Measurements from ENCODE around the gene LRRTM4.

The LRRTM4 gene

GRCh38 chr2:77395011-77395410, 127.2 kb downstream of the LRRTM4 start:
- Histone ChIP-seq H3K9ac (ENCODE audit: low read length) (no peak overlapping the region), H3K9me3 (ENCODE audit: low read length) (no peaks in the 10 kb centered on the region), H3K4me1 (ENCODE audit: insufficient read depth, low read length) (no peaks in the 10 kb centered on the region), H3K4me3 (ENCODE audit: low read depth in 1 of 2, low read length in 2 of 2) (no peak overlapping the region), H3K36me3 (ENCODE audit: insufficient read depth, low read length) (no peaks in the 10 kb centered on the region), H3K27ac (ENCODE audit: low read depth, low read length) (no peak overlapping the region), H3K27me3 (ENCODE audit: control insufficient read depth in 1 of 2, insufficient read depth in 2 of 2, low read length in 2 of 2) (no peaks in the 10 kb centered on the region)

- no peaks in the 10 kb centered on the region for H3K9me3 ChIP-seq (ENCODE audit: low read length)
- H3K27ac ChIP-seq (ENCODE audit: low read depth, low read length) = no peak overlapping the region
- no peak overlapping the region for H3K4me3 ChIP-seq (ENCODE audit: low read depth in 1 of 2, low read length in 2 of 2)
- no peaks in the 10 kb centered on the region for H3K36me3 ChIP-seq (ENCODE audit: insufficient read depth, low read length)
- H3K27me3 ChIP-seq (ENCODE audit: control insufficient read depth in 1 of 2, insufficient read depth in 2 of 2, low read length in 2 of 2) = no peaks in the 10 kb centered on the region
- no peak overlapping the region for H3K9ac ChIP-seq (ENCODE audit: low read length)
- no peaks in the 10 kb centered on the region for H3K4me1 ChIP-seq (ENCODE audit: insufficient read depth, low read length)
Observed at GRCh38 chr2:77391119-77391518, 131.1 kb downstream of the LRRTM4 start.

GRCh38 chr2:77387324-77387723, 134.9 kb downstream of the LRRTM4 start:
- H3K36me3 ChIP-seq (ENCODE audit: insufficient read depth, low read length) = no peaks in the 10 kb centered on the region
- no peak overlapping the region for H3K27ac ChIP-seq (ENCODE audit: low read depth, low read length)
- no peak overlapping the region for H3K9ac ChIP-seq (ENCODE audit: low read length)

GRCh38 chr2:77372636-77373035, 149.5 kb downstream of the LRRTM4 start:
- H3K9ac ChIP-seq (ENCODE audit: low read length) = no peak overlapping the region
- no peak overlapping the region for H3K27ac ChIP-seq (ENCODE audit: low read depth, low read length)
- H3K27me3 ChIP-seq (ENCODE audit: control insufficient read depth in 1 of 2, insufficient read depth in 2 of 2, low read length in 2 of 2) = no peaks in the 10 kb centered on the region
- H3K4me3 ChIP-seq (ENCODE audit: low read depth in 1 of 2, low read length in 2 of 2) = no peak overlapping the region
- H3K4me1 ChIP-seq (ENCODE audit: insufficient read depth, low read length) = no peaks in the 10 kb centered on the region
- H3K36me3 ChIP-seq (ENCODE audit: insufficient read depth, low read length) = no peaks in the 10 kb centered on the region
- no peaks in the 10 kb centered on the region for H3K9me3 ChIP-seq (ENCODE audit: low read length)

More at GRCh38 chr2:77387324-77387723, 134.9 kb downstream of the LRRTM4 start:
- no peak overlapping the region for H3K4me3 ChIP-seq (ENCODE audit: low read depth in 1 of 2, low read length in 2 of 2)
- H3K27me3 ChIP-seq (ENCODE audit: control insufficient read depth in 1 of 2, insufficient read depth in 2 of 2, low read length in 2 of 2) = no peaks in the 10 kb centered on the region
- no peaks in the 10 kb centered on the region for H3K4me1 ChIP-seq (ENCODE audit: insufficient read depth, low read length)
- H3K9me3 ChIP-seq (ENCODE audit: low read length) = no peaks in the 10 kb centered on the region

GRCh38 chr2:77370511-77370910, 151.7 kb downstream of the LRRTM4 start:
- H3K27me3 ChIP-seq (ENCODE audit: control insufficient read depth in 1 of 2, insufficient read depth in 2 of 2, low read length in 2 of 2) = no peaks in the 10 kb centered on the region
- no peaks in the 10 kb centered on the region for H3K36me3 ChIP-seq (ENCODE audit: insufficient read depth, low read length)
- no peak overlapping the region for H3K4me3 ChIP-seq (ENCODE audit: low read depth in 1 of 2, low read length in 2 of 2)
- no peak overlapping the region for H3K9ac ChIP-seq (ENCODE audit: low read length)
- no peaks in the 10 kb centered on the region for H3K4me1 ChIP-seq (ENCODE audit: insufficient read depth, low read length)
- no peak overlapping the region for H3K27ac ChIP-seq (ENCODE audit: low read depth, low read length)
- H3K9me3 ChIP-seq (ENCODE audit: low read length) = no peaks in the 10 kb centered on the region

DNA sequence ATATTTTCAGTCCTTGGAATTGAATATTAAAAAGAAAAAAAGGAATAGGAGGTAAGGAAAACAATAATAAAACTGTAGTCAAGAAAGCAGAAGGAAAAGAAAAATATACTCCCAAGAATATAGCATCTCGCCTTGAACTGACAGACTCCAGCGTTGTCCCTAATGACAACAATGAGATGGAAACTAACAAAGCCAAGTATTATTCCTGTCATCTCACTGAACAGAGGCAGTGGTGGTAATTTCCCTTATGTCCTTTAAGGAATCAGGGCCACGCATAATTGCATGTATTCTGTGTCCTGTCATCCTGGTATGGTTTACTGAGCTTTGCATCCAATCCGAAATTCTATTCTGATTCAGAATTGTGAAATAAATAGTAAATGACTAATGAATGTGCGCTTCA, 158.9 kb downstream of the LRRTM4 start:
- no peak overlapping the region for H3K9ac ChIP-seq (ENCODE audit: low read length)
- H3K27ac ChIP-seq (ENCODE audit: low read depth, low read length) = no peak overlapping the region
- no peaks in the 10 kb centered on the region for H3K9me3 ChIP-seq (ENCODE audit: low read length)
- H3K36me3 ChIP-seq (ENCODE audit: insufficient read depth, low read length) = no peaks in the 10 kb centered on the region
- no peaks in the 10 kb centered on the region for H3K27me3 ChIP-seq (ENCODE audit: control insufficient read depth in 1 of 2, insufficient read depth in 2 of 2, low read length in 2 of 2)
- no peaks in the 10 kb centered on the region for H3K4me1 ChIP-seq (ENCODE audit: insufficient read depth, low read length)
- H3K4me3 ChIP-seq (ENCODE audit: low read depth in 1 of 2, low read length in 2 of 2) = no peak overlapping the region

GRCh38 chr2:77348821-77349220, 173.4 kb downstream of the LRRTM4 start:
- H3K9ac ChIP-seq (ENCODE audit: low read length) = no peak overlapping the region
- H3K4me1 ChIP-seq (ENCODE audit: insufficient read depth, low read length) = no peaks in the 10 kb centered on the region
- H3K36me3 ChIP-seq (ENCODE audit: insufficient read depth, low read length) = no peaks in the 10 kb centered on the region
- H3K27ac ChIP-seq (ENCODE audit: low read depth, low read length) = no peak overlapping the region
- H3K4me3 ChIP-seq (ENCODE audit: low read depth in 1 of 2, low read length in 2 of 2) = no peak overlapping the region
- H3K9me3 ChIP-seq (ENCODE audit: low read length) = no peaks in the 10 kb centered on the region
- H3K27me3 ChIP-seq (ENCODE audit: control insufficient read depth in 1 of 2, insufficient read depth in 2 of 2, low read length in 2 of 2) = no peaks in the 10 kb centered on the region

DNA sequence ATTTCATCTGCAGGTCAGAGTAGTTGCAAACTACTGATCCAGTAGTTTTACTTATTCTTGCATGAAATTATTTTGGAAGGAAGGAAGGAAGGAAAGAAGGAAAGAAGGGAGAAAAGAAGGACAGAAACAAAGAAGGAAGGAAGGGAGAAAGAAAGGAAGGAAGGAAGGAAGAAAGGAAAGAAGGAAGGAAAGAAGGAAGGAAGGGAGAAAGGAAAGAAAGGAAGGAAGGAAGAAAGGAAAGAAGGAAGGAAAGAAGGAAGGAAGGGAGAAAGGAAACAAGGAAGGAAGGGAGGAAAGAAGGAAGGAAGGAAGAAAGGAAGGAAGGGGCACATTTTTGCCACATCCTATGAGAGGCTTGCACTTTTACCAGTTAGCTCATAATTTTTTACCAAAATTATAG, 186.2 kb downstream of the LRRTM4 start:
- Histone ChIP-seq H3K27me3 (ENCODE audit: control insufficient read depth in 1 of 2, insufficient read depth in 2 of 2, low read length in 2 of 2) (no peaks in the 10 kb centered on the region), H3K9ac (ENCODE audit: low read length) (no peak overlapping the region), H3K9me3 (ENCODE audit: low read length) (no peaks in the 10 kb centered on the region), H3K36me3 (ENCODE audit: insufficient read depth, low read length) (no peaks in the 10 kb centered on the region), H3K4me1 (ENCODE audit: insufficient read depth, low read length) (no peaks in the 10 kb centered on the region), H3K4me3 (ENCODE audit: low read depth in 1 of 2, low read length in 2 of 2) (no peak overlapping the region), H3K27ac (ENCODE audit: low read depth, low read length) (no peak overlapping the region)

DNA sequence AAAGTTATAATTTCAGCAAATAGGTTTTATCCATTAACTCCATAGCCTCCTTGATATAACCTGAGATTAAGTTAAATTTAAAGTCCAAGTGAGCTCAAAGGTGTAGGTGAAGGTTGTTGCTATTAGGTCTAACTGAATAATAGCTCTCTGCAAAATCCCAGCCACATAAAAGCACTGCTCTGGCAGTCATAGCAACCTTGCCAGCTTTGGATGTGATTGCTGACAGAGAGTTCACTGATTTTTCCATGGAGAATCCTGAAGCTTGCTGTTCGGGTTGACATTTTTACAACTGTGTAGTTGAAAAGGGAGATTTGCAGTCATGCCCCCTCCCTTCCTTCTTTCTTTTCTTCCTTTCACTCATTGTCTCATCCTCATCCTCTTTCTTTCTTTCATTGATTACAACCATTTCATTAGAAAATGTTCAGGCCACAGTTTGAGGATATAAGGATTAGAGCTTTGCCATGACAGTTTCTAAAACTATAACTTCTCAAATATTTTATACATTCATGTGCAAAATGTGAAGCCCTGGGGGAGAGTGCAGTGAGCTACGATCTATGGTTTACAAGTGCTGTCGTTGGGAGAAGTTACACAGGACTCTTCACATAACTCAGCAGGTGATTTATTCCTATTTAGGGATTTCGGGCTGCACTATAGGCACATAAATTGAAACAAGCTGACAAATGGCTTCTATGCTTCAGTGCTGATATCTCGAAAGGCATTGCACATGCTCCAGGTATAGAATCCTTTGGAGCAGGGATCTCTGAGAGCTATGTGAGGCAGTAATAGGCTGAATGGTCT, 193.8 kb downstream of the LRRTM4 start:
- Histone ChIP-seq H3K36me3 (ENCODE audit: insufficient read depth, low read length) (no peaks in the 10 kb centered on the region), H3K4me1 (ENCODE audit: insufficient read depth, low read length) (no peaks in the 10 kb centered on the region), H3K9me3 (ENCODE audit: low read length) (no peaks in the 10 kb centered on the region), H3K27ac (ENCODE audit: low read depth, low read length) (no peak overlapping the region), H3K9ac (ENCODE audit: low read length) (no peak overlapping the region), H3K4me3 (ENCODE audit: low read depth in 1 of 2, low read length in 2 of 2) (no peak overlapping the region), H3K27me3 (ENCODE audit: control insufficient read depth in 1 of 2, insufficient read depth in 2 of 2, low read length in 2 of 2) (no peaks in the 10 kb centered on the region)

- Histone ChIP-seq H3K9me3 (ENCODE audit: low read length) (no peaks in the 10 kb centered on the region), H3K36me3 (ENCODE audit: insufficient read depth, low read length) (no peaks in the 10 kb centered on the region), H3K9ac (ENCODE audit: low read length) (no peak overlapping the region), H3K4me3 (ENCODE audit: low read depth in 1 of 2, low read length in 2 of 2) (no peak overlapping the region), H3K27me3 (ENCODE audit: control insufficient read depth in 1 of 2, insufficient read depth in 2 of 2, low read length in 2 of 2) (no peaks in the 10 kb centered on the region), H3K27ac (ENCODE audit: low read depth, low read length) (no peak overlapping the region), H3K4me1 (ENCODE audit: insufficient read depth, low read length) (no peaks in the 10 kb centered on the region)
Observed at GRCh38 chr2:77325395-77325794, 196.8 kb downstream of the LRRTM4 start.

GRCh38 chr2:77322431-77322830, 199.7 kb downstream of the LRRTM4 start:
- Histone ChIP-seq H3K9ac (ENCODE audit: low read length) (no peak overlapping the region), H3K4me3 (ENCODE audit: low read depth in 1 of 2, low read length in 2 of 2) (no peak overlapping the region), H3K36me3 (ENCODE audit: insufficient read depth, low read length) (no peaks in the 10 kb centered on the region), H3K27ac (ENCODE audit: low read depth, low read length) (no peak overlapping the region), H3K4me1 (ENCODE audit: insufficient read depth, low read length) (no peaks in the 10 kb centered on the region), H3K9me3 (ENCODE audit: low read length) (no peaks in the 10 kb centered on the region), H3K27me3 (ENCODE audit: control insufficient read depth in 1 of 2, insufficient read depth in 2 of 2, low read length in 2 of 2) (no peaks in the 10 kb centered on the region)

GRCh38 chr2:77314721-77315120, 207.5 kb downstream of the LRRTM4 start:
- no peak overlapping the region for H3K9ac ChIP-seq (ENCODE audit: low read length)
- H3K9me3 ChIP-seq (ENCODE audit: low read length) = no peaks in the 10 kb centered on the region
- H3K4me1 ChIP-seq (ENCODE audit: insufficient read depth, low read length) = peaks cover 4% of the 10 kb centered on the region
- no peak overlapping the region for H3K27ac ChIP-seq (ENCODE audit: low read depth, low read length)
- H3K4me3 ChIP-seq (ENCODE audit: low read depth in 1 of 2, low read length in 2 of 2) = no peak overlapping the region
- no peaks in the 10 kb centered on the region for H3K27me3 ChIP-seq (ENCODE audit: control insufficient read depth in 1 of 2, insufficient read depth in 2 of 2, low read length in 2 of 2)
- no peaks in the 10 kb centered on the region for H3K36me3 ChIP-seq (ENCODE audit: insufficient read depth, low read length)
